ENCODE data around the gene UNC45B. TPM values are rescaled to one million over a fixed set of nuclear protein-coding genes. Genes with fewer than 3 reads are reported as not detected.
"Not testable (repeated sequence)": the region's sequence is repeated elsewhere in the genome, so short reads cannot be mapped to it uniquely, and the experiment has no call there.

Gene UNC45B
- total and polyA plus RNA-seq, 2 of the 13 experiments (the other 11 are each of a cell fraction or from before 2014, with no cell fraction given) = 0.01 TPM; not detected in 1

- no peak for TF ChIP-seq ZNF576 (CRISPR knock-in tag; IDR thresholded peaks at IDR 0.05)
- TF ChIP-seq MEIS1 (CRISPR knock-in tag; IDR thresholded peaks at IDR 0.05; ENCODE audit: borderline replicate concordance) = no peak
- no peak for TF ChIP-seq KDM4B (CRISPR knock-in tag; IDR thresholded peaks at IDR 0.05)
- TF ChIP-seq ZBTB8A (CRISPR knock-in tag; IDR thresholded peaks at IDR 0.05; ENCODE audit: borderline replicate concordance, low read depth) = no peak
- no peak for TF ChIP-seq ATRX (CRISPR knock-in tag; IDR thresholded peaks at IDR 0.05; ENCODE audit: borderline replicate concordance)
- TF ChIP-seq ZNF256 (CRISPR knock-in tag; conservative IDR thresholded peaks at IDR 0.05) = no peak
- TF ChIP-seq SMYD3 (CRISPR knock-in tag; IDR thresholded peaks at IDR 0.05) = no peak
- TF ChIP-seq, protein P1, sequence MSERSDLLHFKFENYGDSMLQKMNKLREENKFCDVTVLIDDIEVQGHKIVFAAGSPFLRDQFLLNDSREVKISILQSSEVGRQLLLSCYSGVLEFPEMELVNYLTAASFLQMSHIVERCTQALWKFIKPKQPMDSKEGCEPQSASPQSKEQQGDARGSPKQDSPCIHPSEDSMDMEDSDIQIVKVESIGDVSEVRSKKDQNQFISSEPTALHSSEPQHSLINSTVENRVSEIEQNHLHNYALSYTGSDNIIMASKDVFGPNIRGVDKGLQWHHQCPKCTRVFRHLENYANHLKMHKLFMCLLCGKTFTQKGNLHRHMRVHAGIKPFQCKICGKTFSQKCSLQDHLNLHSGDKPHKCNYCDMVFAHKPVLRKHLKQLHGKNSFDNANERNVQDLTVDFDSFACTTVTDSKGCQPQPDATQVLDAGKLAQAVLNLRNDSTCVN (CRISPR knock-in tag; IDR thresholded peaks at IDR 0.05; ENCODE audit: borderline replicate concordance) = no peak
- TF ChIP-seq GATAD2A (CRISPR knock-in tag; IDR thresholded peaks at IDR 0.05) = no peak
- TF ChIP-seq TOPORS (CRISPR knock-in tag; IDR thresholded peaks at IDR 0.05) = no peak
- no peak for TF ChIP-seq SP140L (CRISPR knock-in tag; IDR thresholded peaks at IDR 0.05; ENCODE audit: borderline replicate concordance)
- TF ChIP-seq HCFC1 (IDR thresholded peaks at IDR 0.05; ENCODE audit: low read depth, low read length) = no peak
Observed at GRCh38 chr17:35149941-35150340, 2.3 kb downstream of the UNC45B start (continued).

DNA sequence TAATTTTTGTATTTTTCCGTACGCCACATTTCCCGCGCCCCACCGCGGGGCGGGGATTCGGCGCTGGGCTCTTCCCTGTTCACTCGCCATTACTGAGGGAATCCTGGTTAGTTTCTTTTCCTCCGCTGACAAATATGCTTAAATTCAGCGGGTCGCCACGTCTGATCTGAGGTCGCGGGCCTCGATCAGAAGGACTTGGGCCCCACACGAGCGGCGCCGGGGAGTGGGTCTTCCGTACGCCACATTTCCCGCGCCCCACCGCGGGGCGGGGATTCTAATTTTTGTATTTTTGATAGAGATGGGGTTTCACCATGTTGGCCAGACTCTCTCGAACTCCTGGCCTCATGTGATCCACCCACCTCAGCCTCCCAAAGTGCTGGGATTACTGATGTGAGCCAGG lies 3.5 kb downstream of the UNC45B start:
- H3K79me2 ChIP-seq (ENCODE audit: insufficient read depth, low read length); ATAC-seq; in situ Hi-C loops (cut with HindIII; ENCODE audit: extremely low pct_ligation_motif_present, low pct_unique_long_range_greater_than_20kb); CTCF ChIA-PET (ENCODE audit: low intra/inter-chr PET ratio, low total read pairs); POLR2A ChIA-PET; H3K4me2 ChIP-seq (ENCODE audit: low read depth, low read length); intact Hi-C loops (cut with micrococcal nuclease; ENCODE audit: unreplicated experiment); H3K9ac ChIP-seq (ENCODE audit: insufficient read depth, low read depth, low read length); H3K36me3 ChIP-seq (replicated peaks in 1 of 2; ENCODE audit: control insufficient read depth in 1 of 2, insufficient read depth in 2 of 2, low read length in 2 of 2); BruUV-seq (replicated peaks); H3K27ac ChIP-seq (ENCODE audit: extremely low read length, insufficient read depth, low read length); H3K9me3 ChIP-seq (ENCODE audit: low read length); H4K20me1 ChIP-seq (ENCODE audit: insufficient read depth, low read length); H2AFZ ChIP-seq (ENCODE audit: low read length); H3K4me3 ChIP-seq (replicated peaks in 1 of 3; ENCODE audit: insufficient read depth in 1 of 3, low read depth in 2 of 3, low read length in 3 of 3); FAIRE-seq; DNase-seq (ENCODE audit: low spot score): not testable (repeated sequence)
- H3K4me1 ChIP-seq (ENCODE audit: insufficient read depth, low read length) = peaks cover 12% of the 10 kb centered on the region
- WGBS (ENCODE audit: low lambda C conversion rate) = 79% methylated on average over 29 of the region's 29 CpGs
- H3K27me3 ChIP-seq (ENCODE audit: control insufficient read depth in 1 of 2, insufficient read depth in 2 of 2, low read length in 2 of 2) = peaks cover 8 to 40% of the 10 kb centered on the region in 2 experiments; a peak in 3 of 5 replicates
